H1 (cell line): ENCODE data around the gene CSE1L.

Source experiments
- ATF3 ChIP-seq: IDR thresholded peaks from 2 replicates; pipeline ENCODE4 v1.6.1; 2011; ENCODE audit warnings: low read depth, mild to moderate bottlenecking, low read length; ENCODE audit not compliant: insufficient read depth
- CEBPB ChIP-seq: IDR thresholded peaks from 2 replicates; pipeline ENCODE4 v1.6.1; 2012; ENCODE audit warnings: low read depth, low read length
- CHD2 ChIP-seq: IDR thresholded peaks from 2 replicates; pipeline ENCODE4 v1.6.1; 2012; ENCODE audit warnings: low read length, improper control_type of control experiment
- EZH2 ChIP-seq: fragments of 200-600 bp; sonication (generic); IDR thresholded peaks from 2 replicates; pipeline ENCODE4 v1.7.1; 2012; ENCODE audit warnings: low read depth, mild to moderate bottlenecking, moderate library complexity, low read length, inconsistent platforms; ENCODE audit not compliant: severe bottlenecking
- HDAC2 ChIP-seq, 2 experiments: fragments of 300-600 bp in 1 of 2; sonication (generic) in 1 of 2; IDR thresholded peaks; 2 replicates each; pipeline ENCODE4 v1.6.1; 2011 to 2012; ENCODE audit warnings: low read depth in 2 of 2, low read length in 2 of 2, mild to moderate bottlenecking in 2 of 2, moderate library complexity in 2 of 2, borderline replicate concordance in 1 of 2, inconsistent platforms in 1 of 2
- JUN ChIP-seq: IDR thresholded peaks from 2 replicates; pipeline ENCODE4 v1.6.1; 2011; ENCODE audit warnings: low read depth, mild to moderate bottlenecking, improper control_type of control experiment, low read length
- JUND ChIP-seq: IDR thresholded peaks from 2 replicates; pipeline ENCODE4 v1.6.1; 2011; ENCODE audit warnings: mild to moderate bottlenecking, improper control_type of control experiment, low read length
- RXRA ChIP-seq: IDR thresholded peaks from 2 replicates; pipeline ENCODE4 v1.6.1; 2011; ENCODE audit warnings: low read depth, mild to moderate bottlenecking, low read length, moderate library complexity; ENCODE audit not compliant: insufficient read depth
- SIN3A ChIP-seq, 2 experiments: IDR thresholded peaks in 1 of 2; conservative IDR thresholded peaks in 1 of 2; 2 replicates each; pipeline ENCODE4 v1.6.1; 2011 to 2012; ENCODE audit warnings: low read length in 2 of 2, improper control_type of control experiment in 1 of 2, low read depth in 1 of 2, mild to moderate bottlenecking in 1 of 2
- SP1 ChIP-seq: IDR thresholded peaks from 2 replicates; pipeline ENCODE4 v1.6.1; 2011; ENCODE audit warnings: low read depth, low read length
- TF ChIP-seq, protein P1 (sequence below): IDR thresholded peaks from 2 replicates; pipeline ENCODE4 v1.6.1; 2011; ENCODE audit warnings: low read length, improper control_type of control experiment
- TF ChIP-seq, protein P2 (sequence below), 3 experiments: IDR thresholded peaks; 1 replicate in 2 of 3; 2 replicates in 1 of 3; pipeline versions ENCODE4 v1.5.1 to v1.6.1; 2011; ENCODE audit warnings: low read length in 3 of 3, mild to moderate bottlenecking in 3 of 3, inconsistent platforms in 2 of 3, low read depth in 1 of 3, moderate library complexity in 1 of 3; ENCODE audit not compliant: insufficient read depth in 1 of 3; ENCODE audit errors: control extremely low read depth in 1 of 3

GRCh38 chr20:49112596-49113274 is 66.6 kb downstream of the CSE1L start:
- no peak for TF ChIP-seq RXRA
- TF ChIP-seq, protein P1, sequence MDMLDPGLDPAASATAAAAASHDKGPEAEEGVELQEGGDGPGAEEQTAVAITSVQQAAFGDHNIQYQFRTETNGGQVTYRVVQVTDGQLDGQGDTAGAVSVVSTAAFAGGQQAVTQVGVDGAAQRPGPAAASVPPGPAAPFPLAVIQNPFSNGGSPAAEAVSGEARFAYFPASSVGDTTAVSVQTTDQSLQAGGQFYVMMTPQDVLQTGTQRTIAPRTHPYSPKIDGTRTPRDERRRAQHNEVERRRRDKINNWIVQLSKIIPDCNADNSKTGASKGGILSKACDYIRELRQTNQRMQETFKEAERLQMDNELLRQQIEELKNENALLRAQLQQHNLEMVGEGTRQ, result no peak
- no peak for TF ChIP-seq CEBPB
- TF ChIP-seq HDAC2 (IDR thresholded peaks at IDR 0.05; ENCODE audit: borderline replicate concordance in 1 of 2, low read depth in 2 of 2, low read length in 2 of 2), result no peak
- TF ChIP-seq, protein P2, sequence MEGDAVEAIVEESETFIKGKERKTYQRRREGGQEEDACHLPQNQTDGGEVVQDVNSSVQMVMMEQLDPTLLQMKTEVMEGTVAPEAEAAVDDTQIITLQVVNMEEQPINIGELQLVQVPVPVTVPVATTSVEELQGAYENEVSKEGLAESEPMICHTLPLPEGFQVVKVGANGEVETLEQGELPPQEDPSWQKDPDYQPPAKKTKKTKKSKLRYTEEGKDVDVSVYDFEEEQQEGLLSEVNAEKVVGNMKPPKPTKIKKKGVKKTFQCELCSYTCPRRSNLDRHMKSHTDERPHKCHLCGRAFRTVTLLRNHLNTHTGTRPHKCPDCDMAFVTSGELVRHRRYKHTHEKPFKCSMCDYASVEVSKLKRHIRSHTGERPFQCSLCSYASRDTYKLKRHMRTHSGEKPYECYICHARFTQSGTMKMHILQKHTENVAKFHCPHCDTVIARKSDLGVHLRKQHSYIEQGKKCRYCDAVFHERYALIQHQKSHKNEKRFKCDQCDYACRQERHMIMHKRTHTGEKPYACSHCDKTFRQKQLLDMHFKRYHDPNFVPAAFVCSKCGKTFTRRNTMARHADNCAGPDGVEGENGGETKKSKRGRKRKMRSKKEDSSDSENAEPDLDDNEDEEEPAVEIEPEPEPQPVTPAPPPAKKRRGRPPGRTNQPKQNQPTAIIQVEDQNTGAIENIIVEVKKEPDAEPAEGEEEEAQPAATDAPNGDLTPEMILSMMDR (IDR thresholded peaks at IDR 0.05; ENCODE audit: control extremely low read depth in 1 of 3, insufficient read depth in 1 of 3, low read depth in 1 of 3, low read length in 3 of 3), result no peak
- TF ChIP-seq SIN3A (conservative IDR thresholded peaks at IDR 0.05 in 1 of 2, IDR thresholded peaks at IDR 0.05 in 1 of 2; ENCODE audit: low read depth in 1 of 2, low read length in 2 of 2), result no peak
- TF ChIP-seq ATF3, result no peak
- TF ChIP-seq JUN, result no peak
- no peak for TF ChIP-seq SP1
- no peak for TF ChIP-seq CHD2
- TF ChIP-seq JUND, result no peak
- no peak for TF ChIP-seq EZH2
